ENCODE measurements around the gene OR10H4. TPM values are rescaled to one million over a fixed set of nuclear protein-coding genes. Genes with fewer than 3 reads are reported as not detected.
"Not testable (repeated sequence)": the region's sequence is repeated elsewhere in the genome, so short reads cannot be mapped to it uniquely, and the experiment has no call there.

OR10H4 gene
- total and polyA plus RNA-seq, 2 experiments from 2014 or later: not detected

- TF ChIP-seq NANOG (IDR thresholded peaks at IDR 0.05; ENCODE audit: borderline replicate concordance): no peak
Measured at GRCh38 chr19:15948223-15949058, at the start of gene OR10H4 (continued).

- H3K4me2 ChIP-seq; ATAC-seq; H3K27ac ChIP-seq (ENCODE audit: low read depth); H3K27me3 Mint-ChIP-seq (ENCODE audit: insufficient read depth, low read depth, poor library complexity); H3K27ac Mint-ChIP-seq; H3K9me2 ChIP-seq (ENCODE audit: insufficient read depth); H3K4me1 Mint-ChIP-seq; H3K27me3 ChIP-seq (ENCODE audit: insufficient read depth); H3K4me3 Mint-ChIP-seq; H3K79me2 ChIP-seq (replicated peaks; ENCODE audit: insufficient read depth); H3F3A ChIP-seq (replicated peaks; ENCODE audit: low read depth); H4K20me1 ChIP-seq (replicated peaks; ENCODE audit: insufficient read depth); H3K4me1 ChIP-seq (ENCODE audit: insufficient read depth); H3K36me3 ChIP-seq (ENCODE audit: insufficient read depth); H2AFZ ChIP-seq; H3K4me3 ChIP-seq; DNase-seq (ENCODE audit: low spot score): not testable (repeated sequence)
- peaks cover 92% of the 10 kb centered on the region for H3K9me3 Mint-ChIP-seq
- H3K36me3 Mint-ChIP-seq (ENCODE audit: low read depth): peaks cover 50% of the 10 kb centered on the region
Measured at GRCh38 chr19:15899561-15899960, 49.2 kb upstream of the OR10H4 start.

- H2AFZ ChIP-seq; H3K9me2 ChIP-seq (ENCODE audit: insufficient read depth); H3K4me3 ChIP-seq; H3K27ac ChIP-seq (ENCODE audit: low read depth); H3K27ac Mint-ChIP-seq; H3K4me1 Mint-ChIP-seq; H3K4me1 ChIP-seq (ENCODE audit: insufficient read depth); H3K79me2 ChIP-seq (replicated peaks; ENCODE audit: insufficient read depth); H3K4me3 Mint-ChIP-seq; DNase-seq (ENCODE audit: low spot score); H3K4me2 ChIP-seq; H3K27me3 ChIP-seq (ENCODE audit: insufficient read depth); ATAC-seq; H3K36me3 ChIP-seq (ENCODE audit: insufficient read depth); H3K27me3 Mint-ChIP-seq (ENCODE audit: insufficient read depth, low read depth, poor library complexity); H3F3A ChIP-seq (replicated peaks; ENCODE audit: low read depth); H4K20me1 ChIP-seq (replicated peaks; ENCODE audit: insufficient read depth): not testable (repeated sequence)
- Mint-ChIP-seq H3K36me3 (ENCODE audit: low read depth) (peaks cover 50% of the 10 kb centered on the region), H3K9me3 (peaks cover 92% of the 10 kb centered on the region)
Measured at GRCh38 chr19:15900032-15900431, 48.8 kb upstream of the OR10H4 start.

DNA sequence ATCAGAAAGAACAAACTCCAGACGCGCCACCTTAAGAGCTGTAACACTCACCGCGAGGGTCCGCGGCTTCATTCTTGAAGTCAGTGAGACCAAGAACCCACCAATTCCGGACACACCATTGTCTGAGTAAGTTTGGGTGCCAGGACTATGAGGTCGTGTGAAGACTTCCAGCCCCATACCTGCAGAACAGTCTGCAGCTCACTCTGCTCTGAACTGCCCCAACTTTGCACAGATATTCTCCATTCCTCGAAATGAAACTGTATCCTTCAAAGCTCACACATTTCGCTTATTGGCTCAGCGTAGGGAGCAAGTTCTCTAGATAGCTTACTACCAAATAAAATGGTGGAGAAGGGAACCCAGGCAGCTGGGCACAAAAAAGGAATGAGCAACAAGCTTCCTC, 48.3 kb upstream of the OR10H4 start:
- Mint-ChIP-seq H3K27ac (no peak overlapping the region), H3K9me3 (peaks cover 92% of the 10 kb centered on the region), H3K27me3 (ENCODE audit: insufficient read depth, low read depth, poor library complexity) (peaks cover 4% of the 10 kb centered on the region), H3K4me1 (no peaks in the 10 kb centered on the region), H3K4me3 (no peak overlapping the region), H3K36me3 (ENCODE audit: low read depth) (peaks cover 47% of the 10 kb centered on the region)
- ATAC-seq (no peak), DNase-seq (ENCODE audit: low spot score) (no peak)
- Histone ChIP-seq H3F3A (replicated peaks; ENCODE audit: low read depth) (no peaks in the 10 kb centered on the region), H4K20me1 (replicated peaks; ENCODE audit: insufficient read depth) (no peaks in the 10 kb centered on the region), H3K27ac (ENCODE audit: low read depth) (no peak overlapping the region), H3K9me2 (ENCODE audit: insufficient read depth) (no peaks in the 10 kb centered on the region), H2AFZ (no peak overlapping the region), H3K36me3 (ENCODE audit: insufficient read depth) (peaks cover 3% of the 10 kb centered on the region; the same call in 1 of the 2 replicates), H3K4me1 (ENCODE audit: insufficient read depth) (no peaks in the 10 kb centered on the region), H3K79me2 (replicated peaks; ENCODE audit: insufficient read depth) (no peaks in the 10 kb centered on the region), H3K27me3 (ENCODE audit: insufficient read depth) (no peaks in the 10 kb centered on the region), H3K4me3 (no peak overlapping the region), H3K4me2 (no peak overlapping the region)
- TF ChIP-seq CREB1 (CRISPR knock-in tag; IDR thresholded peaks at IDR 0.05; ENCODE audit: low read depth) (no peak), REST (IDR thresholded peaks at IDR 0.05; ENCODE audit: unreplicated experiment) (no peak), POLR2AphosphoS5 (IDR thresholded peaks at IDR 0.05; ENCODE audit: low read depth) (no peak), ZNF331 (CRISPR knock-in tag; IDR thresholded peaks at IDR 0.05; ENCODE audit: low read depth) (no peak), STAT1 (IDR thresholded peaks at IDR 0.05; ENCODE audit: unreplicated experiment) (no peak), JUNB (IDR thresholded peaks at IDR 0.05; ENCODE audit: unreplicated experiment) (no peak)
- TF ChIP-seq, protein P1, sequence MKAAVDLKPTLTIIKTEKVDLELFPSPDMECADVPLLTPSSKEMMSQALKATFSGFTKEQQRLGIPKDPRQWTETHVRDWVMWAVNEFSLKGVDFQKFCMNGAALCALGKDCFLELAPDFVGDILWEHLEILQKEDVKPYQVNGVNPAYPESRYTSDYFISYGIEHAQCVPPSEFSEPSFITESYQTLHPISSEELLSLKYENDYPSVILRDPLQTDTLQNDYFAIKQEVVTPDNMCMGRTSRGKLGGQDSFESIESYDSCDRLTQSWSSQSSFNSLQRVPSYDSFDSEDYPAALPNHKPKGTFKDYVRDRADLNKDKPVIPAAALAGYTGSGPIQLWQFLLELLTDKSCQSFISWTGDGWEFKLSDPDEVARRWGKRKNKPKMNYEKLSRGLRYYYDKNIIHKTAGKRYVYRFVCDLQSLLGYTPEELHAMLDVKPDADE (IDR thresholded peaks at IDR 0.05): no peak
